ENCODE measurements around the gene EPS8L3. TPM values are rescaled to one million over a fixed set of nuclear protein-coding genes. Genes with fewer than 3 reads are reported as not detected.
A peak's percentile ranks its signal among the peaks of the same experiment; 100 is the strongest.

Gene EPS8L3
- total RNA-seq, 4 donors from 2014 or later = 0.19 TPM; not detected in 3

- Histone ChIP-seq H3K36me3 (no peaks in the 10 kb centered on the region), H3K9me3 (no peaks in the 10 kb centered on the region), H3K27me3 (no peaks in the 10 kb centered on the region), H3K27ac (no peak overlapping the region), H3K4me1 (peaks cover 24 to 93% (median 58%) of the 10 kb centered on the region in 3 donors), H3K4me3 (no peak overlapping the region)
- TF ChIP-seq CTCF (IDR thresholded peaks at IDR 0.05) (peak in 2 of 6 experiments; percentile 9 to 26), POLR2A (IDR thresholded peaks at IDR 0.05) (no peak)
- intact Hi-C loops (cut with DNase I) = no loop called here
- DNase-seq = no peak
- WGBS, 2 donors = 75 to 90% methylated on average over 6 to 7 of the region's 9 CpGs
Observed at GRCh38 chr1:109788695-109789521, 25.2 kb upstream of the EPS8L3 start.

GRCh38 chr1:109787845-109788601 is 24.3 kb upstream of the EPS8L3 start:
- no peaks in the 10 kb centered on the region for H3K27me3 ChIP-seq
- DNase-seq = no peak
- H3K9me3 ChIP-seq = no peaks in the 10 kb centered on the region
- H3K36me3 ChIP-seq = no peaks in the 10 kb centered on the region
- peaks cover 19 to 93% (median 57%) of the 10 kb centered on the region in 3 donors for H3K4me1 ChIP-seq
- intact Hi-C loops (cut with DNase I) = no loop called here
- no peak overlapping the region for H3K4me3 ChIP-seq
- no peak for TF ChIP-seq CTCF (IDR thresholded peaks at IDR 0.05)
- no peak for TF ChIP-seq POLR2A (IDR thresholded peaks at IDR 0.05)
- 68 to 91% methylated on average over 15 to 18 of the region's 19 CpGs for WGBS, 2 donors
- H3K27ac ChIP-seq = no peak overlapping the region

- Histone ChIP-seq H3K36me3 (no peaks in the 10 kb centered on the region), H3K4me1 (peaks cover 17 to 93% (median 57%) of the 10 kb centered on the region in 3 donors), H3K4me3 (no peak overlapping the region), H3K9me3 (no peaks in the 10 kb centered on the region), H3K27ac (peak overlapping the region; percentile 23 to 79 (median 64)), H3K27me3 (no peaks in the 10 kb centered on the region)
- no peak for DNase-seq
- intact Hi-C loops (cut with DNase I) = no loop called here
- TF ChIP-seq POLR2A (IDR thresholded peaks at IDR 0.05) = no peak
- no peak for TF ChIP-seq CTCF (IDR thresholded peaks at IDR 0.05)
- 64 to 72% methylated on average over 3 to 5 of the region's 9 CpGs for WGBS, 2 donors
Observed at GRCh38 chr1:109787211-109787844, 23.6 kb upstream of the EPS8L3 start.

- H3K27me3 ChIP-seq = no peaks in the 10 kb centered on the region
- no peak for DNase-seq
- intact Hi-C loops (cut with DNase I) = no loop called here
- H3K27ac ChIP-seq = peak overlapping the region; percentile 23 to 79 (median 64)
- H3K36me3 ChIP-seq = no peaks in the 10 kb centered on the region
- TF ChIP-seq POLR2A (IDR thresholded peaks at IDR 0.05) = no peak
- no peak for TF ChIP-seq CTCF (IDR thresholded peaks at IDR 0.05)
- H3K4me3 ChIP-seq = no peak overlapping the region
- peaks cover 9 to 86% (median 54%) of the 10 kb centered on the region in 3 donors for H3K4me1 ChIP-seq
- no peaks in the 10 kb centered on the region for H3K9me3 ChIP-seq
- WGBS, 2 donors = 48 to 65% methylated on average over 4 to 5 of the region's 6 CpGs
Observed at GRCh38 chr1:109786531-109787021, 22.9 kb upstream of the EPS8L3 start.

All from esophagus squamous epithelium (tissue), 5 donors.